ENCODE measurements around the gene POLDIP2.

GRCh38 chr17:28402224-28402630, 44.9 kb upstream of the POLDIP2 start:
- TF ChIP-seq CTCF (IDR thresholded peaks at IDR 0.05) (no peak), EP300 (IDR thresholded peaks at IDR 0.05) (no peak)

All from upper lobe of left lung (tissue), 4 donors.